Panc1 (cell line): ENCODE measurements around the gene ARHGAP23. TPM values are rescaled to one million over a fixed set of nuclear protein-coding genes. Genes with fewer than 3 reads are reported as not detected.
"Not testable (repeated sequence)": the region's sequence is repeated elsewhere in the genome, so short reads cannot be mapped to it uniquely, and the experiment has no call there.

Experiments
- ATAC-seq: fragments of 200-7000 bp; cut with Tn5 transposase; 2 replicates; pipeline ENCODE4 v1.9.1; 2020; ENCODE audit warnings: mild to moderate bottlenecking, moderate library complexity
- BruUV-seq: library from RNA; stranded (reverse); fragments of 400-500 nt; replicated peaks from 2 replicates; lab custom pipeline; 2021; lab: Mats Ljungman, UMichigan
- CTCF ChIA-PET: fragments of 300-600 bp; sonication (Branson Sonifier 250); formaldehyde crosslinking; loops from one replicate; lab custom pipeline; 2022; ENCODE audit warnings: antibody characterized with exemption; lab: Charles Lee
- POLR2A ChIA-PET: fragments of 300-600 bp; sonication (Branson Sonifier 250); formaldehyde crosslinking; loops from one replicate; lab custom pipeline; 2022; ENCODE audit warnings: antibody characterized with exemption; lab: Charles Lee
- DNase-seq: peaks from one replicate; pipeline ENCODE4 v3.0.0-alpha.2; 2010; ENCODE audit warnings: low read depth, low spot score
- H3K27ac ChIP-seq: 2 replicates; pipeline ENCODE4 v1.5.1; 2011; ENCODE audit warnings: mild to moderate bottlenecking, low read length, inconsistent platforms
- H3K27me3 ChIP-seq: fragments of 200-500 bp; sonication (Bioruptor generic); 2 replicates; pipeline ENCODE4 v1.6.0; 2014; ENCODE audit warnings: low read length, inconsistent platforms; ENCODE audit not compliant: control insufficient read depth, insufficient read depth
- H3K36me3 ChIP-seq: fragments of 200-500 bp; sonication (Bioruptor generic); 2 replicates; pipeline ENCODE4 v1.5.1; 2014; ENCODE audit warnings: inconsistent platforms, mild to moderate bottlenecking, low read length, moderate library complexity; ENCODE audit not compliant: control insufficient read depth, insufficient read depth
- H3K4me1 ChIP-seq: 2 replicates; pipeline ENCODE4 v1.5.1; 2011; ENCODE audit warnings: inconsistent platforms, mild to moderate bottlenecking, low read length, moderate library complexity; ENCODE audit not compliant: control insufficient read depth, insufficient read depth
- H3K4me3 ChIP-seq, 2 experiments: 2 replicates each; pipeline ENCODE4 v1.5.1; 2011 to 2012; ENCODE audit warnings: low read depth in 2 of 2, low read length in 2 of 2, mild to moderate bottlenecking in 2 of 2, inconsistent platforms in 1 of 2, moderate library complexity in 1 of 2
- H3K9me3 ChIP-seq: fragments of 200-500 bp; sonication (Bioruptor generic); 2 replicates; pipeline ENCODE4 v1.5.1; 2014; ENCODE audit warnings: low read depth, mild to moderate bottlenecking, inconsistent platforms, low read length, moderate library complexity; ENCODE audit not compliant: control insufficient read depth, insufficient read depth
- POLR2AphosphoS5 ChIP-seq: IDR thresholded peaks from 2 replicates; pipeline ENCODE4 v1.6.1; 2012; ENCODE audit warnings: mild to moderate bottlenecking, low read depth, low read length, moderate library complexity
- SIN3A ChIP-seq: IDR thresholded peaks from 2 replicates; pipeline ENCODE4 v1.6.1; 2012; ENCODE audit warnings: low read depth, mild to moderate bottlenecking, low read length, moderate library complexity, borderline replicate concordance; ENCODE audit not compliant: insufficient read depth
- TCF7L2 ChIP-seq: IDR thresholded peaks from 2 replicates; pipeline ENCODE4 v1.6.1; 2011; ENCODE audit warnings: mild to moderate bottlenecking, low read depth, low read length, inconsistent platforms
- in situ Hi-C: cut with HindIII; loops from 2 replicates; pipeline ENCODE4 v1.10.0; 2016; ENCODE audit warnings: low sequenced_read_pairs, low pct_unique_long_range_greater_than_20kb
- intact Hi-C: fragments of 100-400 bp; cut with micrococcal nuclease; formaldehyde crosslinking; loops from one replicate; pipeline ENCODE4 v1.10.0; 2022; ENCODE audit not compliant: unreplicated experiment
- total RNA-seq: library from RNA; stranded (reverse); gene quantifications from one replicate; pipeline ENCODE4 v1.2.1, GENCODE V29; 2021; ENCODE audit not compliant: unreplicated experiment
- TF ChIP-seq, protein P1 (sequence below): fragments of 450-650 bp; IDR thresholded peaks from 2 replicates; pipeline ENCODE4 v1.5.1; 2017; ENCODE audit warnings: mild to moderate bottlenecking
- TF ChIP-seq, protein P2 (sequence below), 2 experiments: IDR thresholded peaks; 2 replicates each; pipeline ENCODE4 v1.6.1; 2011 to 2012; ENCODE audit warnings: low read depth in 2 of 2, control low read depth in 1 of 2, low read length in 1 of 2, mild to moderate bottlenecking in 1 of 2, moderate library complexity in 1 of 2; ENCODE audit not compliant: insufficient read depth in 1 of 2

The ARHGAP23 gene
- total RNA-seq, 1 experiment from 2014 or later: 33.0 TPM

DNA sequence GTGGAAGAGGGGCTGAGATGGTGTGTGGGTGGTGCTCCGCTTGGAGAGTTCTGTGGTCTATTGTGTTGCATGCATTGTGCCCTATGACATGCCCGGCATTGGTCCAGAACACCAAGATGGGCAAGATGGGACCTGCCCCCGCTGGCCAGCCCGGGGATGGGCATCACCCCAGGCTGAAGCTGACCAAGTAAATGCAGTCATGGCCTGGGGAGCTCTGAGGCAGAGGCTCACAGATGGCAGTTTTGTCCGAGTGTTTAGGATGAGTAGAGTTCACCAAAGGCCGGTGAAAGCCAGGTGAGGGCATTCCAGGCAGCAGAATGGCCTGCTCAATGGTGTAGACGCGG, 54.4 kb downstream of the ARHGAP23 start:
- POLR2A ChIA-PET, H3K36me3 ChIP-seq: not testable (repeated sequence)
- intact Hi-C loops: loop anchor here (10.0 kb wide), 1 partner anchor 58 kb away; the partner anchor contains the start of gene ARHGAP23

DNA sequence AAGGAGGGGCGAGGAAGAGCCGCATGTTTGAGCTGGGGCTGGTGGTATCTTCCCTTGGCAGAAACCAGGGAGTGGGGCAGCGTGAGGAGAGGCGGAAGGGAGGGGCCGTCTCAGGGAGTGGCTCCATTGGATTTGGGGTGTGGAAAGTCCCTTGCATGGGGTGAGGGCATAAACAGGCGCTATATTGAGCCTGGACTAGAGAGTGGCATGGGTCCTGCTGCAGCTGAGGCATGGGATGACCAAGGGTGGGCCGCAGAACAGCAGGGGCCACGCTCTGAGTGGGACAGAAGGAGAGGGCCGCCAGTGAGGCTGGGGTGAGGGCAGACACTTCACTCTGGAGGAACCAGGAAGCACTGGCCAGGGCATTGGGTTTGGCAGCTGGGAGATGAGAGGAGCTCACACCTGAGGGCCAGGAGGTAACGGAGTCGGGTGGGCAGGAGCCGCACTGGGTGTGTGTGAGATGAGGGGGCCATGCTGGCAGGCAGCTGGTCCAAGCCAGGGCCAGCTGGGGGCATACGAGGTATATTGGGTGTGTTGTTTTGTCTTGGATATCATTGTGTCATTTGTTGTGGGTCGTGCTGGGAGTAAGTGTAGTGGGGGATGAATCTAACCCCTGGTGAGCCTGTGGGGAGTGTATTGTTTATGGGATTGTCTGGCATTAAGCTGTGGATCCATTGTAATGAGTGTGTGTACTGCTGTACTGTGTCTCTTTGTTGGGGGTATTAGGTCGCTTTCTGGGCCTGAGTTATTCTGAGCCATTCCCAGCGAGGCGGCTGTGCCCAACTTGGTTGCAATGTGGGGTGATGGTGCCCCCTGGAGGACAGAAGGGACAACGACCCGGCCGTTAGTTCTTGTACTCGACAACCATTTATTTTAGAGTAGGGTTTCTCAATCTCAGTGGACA, 56.2 kb downstream of the ARHGAP23 start:
- H3K27me3 ChIP-seq, H3K4me1 ChIP-seq, H3K4me3 ChIP-seq, H3K27ac ChIP-seq, in situ Hi-C loops, H3K36me3 ChIP-seq, POLR2A ChIA-PET, H3K9me3 ChIP-seq, BruUV-seq, DNase-seq: not testable (repeated sequence)
- ATAC-seq: peak; percentile 90
- CTCF ChIA-PET: interaction anchor here (0.6 kb wide), 1 partner anchor 136 kb away, joined by 3 read pairs; no protein-coding TSS in a partner anchor
- TF ChIP-seq, protein P1, sequence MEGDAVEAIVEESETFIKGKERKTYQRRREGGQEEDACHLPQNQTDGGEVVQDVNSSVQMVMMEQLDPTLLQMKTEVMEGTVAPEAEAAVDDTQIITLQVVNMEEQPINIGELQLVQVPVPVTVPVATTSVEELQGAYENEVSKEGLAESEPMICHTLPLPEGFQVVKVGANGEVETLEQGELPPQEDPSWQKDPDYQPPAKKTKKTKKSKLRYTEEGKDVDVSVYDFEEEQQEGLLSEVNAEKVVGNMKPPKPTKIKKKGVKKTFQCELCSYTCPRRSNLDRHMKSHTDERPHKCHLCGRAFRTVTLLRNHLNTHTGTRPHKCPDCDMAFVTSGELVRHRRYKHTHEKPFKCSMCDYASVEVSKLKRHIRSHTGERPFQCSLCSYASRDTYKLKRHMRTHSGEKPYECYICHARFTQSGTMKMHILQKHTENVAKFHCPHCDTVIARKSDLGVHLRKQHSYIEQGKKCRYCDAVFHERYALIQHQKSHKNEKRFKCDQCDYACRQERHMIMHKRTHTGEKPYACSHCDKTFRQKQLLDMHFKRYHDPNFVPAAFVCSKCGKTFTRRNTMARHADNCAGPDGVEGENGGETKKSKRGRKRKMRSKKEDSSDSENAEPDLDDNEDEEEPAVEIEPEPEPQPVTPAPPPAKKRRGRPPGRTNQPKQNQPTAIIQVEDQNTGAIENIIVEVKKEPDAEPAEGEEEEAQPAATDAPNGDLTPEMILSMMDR: peak; percentile 69
- intact Hi-C loops: loop anchor here (10.0 kb wide), 1 partner anchor 60 kb away; the partner anchor contains the start of gene ARHGAP23

More for the DNA sequence above, 54.4 kb downstream of the ARHGAP23 start:
- H3K27ac ChIP-seq, CTCF ChIA-PET, DNase-seq, in situ Hi-C loops, ATAC-seq, H3K4me1 ChIP-seq, H3K9me3 ChIP-seq, H3K4me3 ChIP-seq, BruUV-seq, H3K27me3 ChIP-seq: not testable (repeated sequence)

DNA sequence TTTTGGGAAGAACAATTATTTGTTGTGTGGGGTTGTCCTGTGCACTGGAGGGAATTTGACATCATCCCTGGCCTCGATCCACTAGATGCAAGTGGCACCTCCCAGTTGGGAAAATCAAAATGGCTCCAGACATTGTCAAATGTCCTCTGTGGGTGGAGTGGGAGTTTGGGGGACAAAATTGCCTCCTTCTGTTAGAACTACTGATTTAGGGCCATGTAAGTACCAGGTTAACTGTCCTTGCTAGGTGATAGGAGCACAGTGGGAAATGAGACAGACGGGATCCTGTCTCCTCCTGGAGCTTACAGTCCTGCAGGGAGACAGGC, 56.8 kb downstream of the ARHGAP23 start:
- ChIA-PET CTCF (no interaction called here), POLR2A (no interaction called here)
- TF ChIP-seq POLR2AphosphoS5: no peak
- TF ChIP-seq, protein P1: peak; percentile 42
- no peak for TF ChIP-seq SIN3A
- TF ChIP-seq TCF7L2: no peak
- TF ChIP-seq, protein P2, sequence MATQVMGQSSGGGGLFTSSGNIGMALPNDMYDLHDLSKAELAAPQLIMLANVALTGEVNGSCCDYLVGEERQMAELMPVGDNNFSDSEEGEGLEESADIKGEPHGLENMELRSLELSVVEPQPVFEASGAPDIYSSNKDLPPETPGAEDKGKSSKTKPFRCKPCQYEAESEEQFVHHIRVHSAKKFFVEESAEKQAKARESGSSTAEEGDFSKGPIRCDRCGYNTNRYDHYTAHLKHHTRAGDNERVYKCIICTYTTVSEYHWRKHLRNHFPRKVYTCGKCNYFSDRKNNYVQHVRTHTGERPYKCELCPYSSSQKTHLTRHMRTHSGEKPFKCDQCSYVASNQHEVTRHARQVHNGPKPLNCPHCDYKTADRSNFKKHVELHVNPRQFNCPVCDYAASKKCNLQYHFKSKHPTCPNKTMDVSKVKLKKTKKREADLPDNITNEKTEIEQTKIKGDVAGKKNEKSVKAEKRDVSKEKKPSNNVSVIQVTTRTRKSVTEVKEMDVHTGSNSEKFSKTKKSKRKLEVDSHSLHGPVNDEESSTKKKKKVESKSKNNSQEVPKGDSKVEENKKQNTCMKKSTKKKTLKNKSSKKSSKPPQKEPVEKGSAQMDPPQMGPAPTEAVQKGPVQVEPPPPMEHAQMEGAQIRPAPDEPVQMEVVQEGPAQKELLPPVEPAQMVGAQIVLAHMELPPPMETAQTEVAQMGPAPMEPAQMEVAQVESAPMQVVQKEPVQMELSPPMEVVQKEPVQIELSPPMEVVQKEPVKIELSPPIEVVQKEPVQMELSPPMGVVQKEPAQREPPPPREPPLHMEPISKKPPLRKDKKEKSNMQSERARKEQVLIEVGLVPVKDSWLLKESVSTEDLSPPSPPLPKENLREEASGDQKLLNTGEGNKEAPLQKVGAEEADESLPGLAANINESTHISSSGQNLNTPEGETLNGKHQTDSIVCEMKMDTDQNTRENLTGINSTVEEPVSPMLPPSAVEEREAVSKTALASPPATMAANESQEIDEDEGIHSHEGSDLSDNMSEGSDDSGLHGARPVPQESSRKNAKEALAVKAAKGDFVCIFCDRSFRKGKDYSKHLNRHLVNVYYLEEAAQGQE (IDR thresholded peaks at IDR 0.05; ENCODE audit: insufficient read depth in 1 of 2, low read depth in 2 of 2, low read length in 1 of 2): no peak
- no peaks in the 10 kb centered on the region for H3K36me3 ChIP-seq
- no peak overlapping the region for H3K27ac ChIP-seq
- H3K4me1 ChIP-seq: no peaks in the 10 kb centered on the region
- H3K9me3 ChIP-seq: no peaks in the 10 kb centered on the region
- in situ Hi-C loops: no loop called here
- no peak for DNase-seq
- intact Hi-C loops: loop anchor here (10.0 kb wide), 1 partner anchor 60 kb away; the partner anchor contains the start of gene ARHGAP23
- H3K27me3 ChIP-seq: no peaks in the 10 kb centered on the region
- H3K4me3 ChIP-seq: no peak overlapping the region
- no TSS peak for BruUV-seq
- ATAC-seq: no peak

DNA sequence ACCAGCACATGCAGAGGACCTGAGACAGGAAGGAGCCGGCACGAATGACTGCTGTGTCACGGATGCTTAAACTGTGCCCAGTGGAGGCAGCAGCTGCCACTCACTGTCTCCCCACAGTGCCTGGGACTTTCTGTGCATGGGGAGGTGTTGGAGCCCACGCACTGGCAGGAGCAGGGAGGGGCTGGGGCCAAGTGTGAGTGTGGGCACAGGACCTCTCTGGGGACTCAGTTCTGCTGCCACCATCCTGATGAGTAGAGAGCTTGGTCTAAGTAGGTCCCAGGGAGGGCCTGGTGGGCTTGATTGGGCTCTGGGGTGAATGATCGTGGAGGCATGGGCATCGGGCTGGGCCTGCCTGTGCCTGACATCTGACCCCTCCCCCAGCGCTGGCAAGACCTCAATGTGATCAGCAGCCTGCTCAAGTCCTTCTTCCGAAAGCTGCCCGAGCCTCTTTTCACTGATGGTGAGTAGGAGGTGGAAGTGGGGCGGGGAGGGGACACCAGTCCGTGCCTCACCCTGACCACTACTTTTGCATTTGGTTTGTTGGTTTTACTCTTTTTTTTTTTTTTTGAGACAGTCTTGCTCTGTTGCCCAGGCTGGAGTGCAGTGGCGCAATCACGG, 57.5 kb downstream of the ARHGAP23 start:
- CTCF ChIA-PET, BruUV-seq, H3K4me1 ChIP-seq, H3K36me3 ChIP-seq, H3K9me3 ChIP-seq, H3K27ac ChIP-seq, in situ Hi-C loops, DNase-seq, H3K4me3 ChIP-seq, ATAC-seq, H3K27me3 ChIP-seq, POLR2A ChIA-PET: not testable (repeated sequence)
- intact Hi-C loops: loop anchor here (10.0 kb wide), 1 partner anchor 61 kb away; the partner anchor contains the start of gene ARHGAP23
